GM10266 (cell line): ENCODE measurements around the gene LRRC51.

ENCODE experiments used
- DNase-seq: peaks from one replicate; pipeline ENCODE4 v3.0.0; 2012; ENCODE audit errors: extremely low spot score
- TF ChIP-seq, protein P1 (sequence below): IDR thresholded peaks from 2 replicates; pipeline ENCODE4 v1.5.1; 2012; ENCODE audit warnings: mild to moderate bottlenecking, low read depth; ENCODE audit not compliant: control insufficient read depth, insufficient read depth; ENCODE audit errors: missing control alignments

LRRC51 gene

GRCh38 chr11:72144807-72145565 is 64.3 kb downstream of the LRRC51 start:
- no peak for DNase-seq
- TF ChIP-seq, protein P1, sequence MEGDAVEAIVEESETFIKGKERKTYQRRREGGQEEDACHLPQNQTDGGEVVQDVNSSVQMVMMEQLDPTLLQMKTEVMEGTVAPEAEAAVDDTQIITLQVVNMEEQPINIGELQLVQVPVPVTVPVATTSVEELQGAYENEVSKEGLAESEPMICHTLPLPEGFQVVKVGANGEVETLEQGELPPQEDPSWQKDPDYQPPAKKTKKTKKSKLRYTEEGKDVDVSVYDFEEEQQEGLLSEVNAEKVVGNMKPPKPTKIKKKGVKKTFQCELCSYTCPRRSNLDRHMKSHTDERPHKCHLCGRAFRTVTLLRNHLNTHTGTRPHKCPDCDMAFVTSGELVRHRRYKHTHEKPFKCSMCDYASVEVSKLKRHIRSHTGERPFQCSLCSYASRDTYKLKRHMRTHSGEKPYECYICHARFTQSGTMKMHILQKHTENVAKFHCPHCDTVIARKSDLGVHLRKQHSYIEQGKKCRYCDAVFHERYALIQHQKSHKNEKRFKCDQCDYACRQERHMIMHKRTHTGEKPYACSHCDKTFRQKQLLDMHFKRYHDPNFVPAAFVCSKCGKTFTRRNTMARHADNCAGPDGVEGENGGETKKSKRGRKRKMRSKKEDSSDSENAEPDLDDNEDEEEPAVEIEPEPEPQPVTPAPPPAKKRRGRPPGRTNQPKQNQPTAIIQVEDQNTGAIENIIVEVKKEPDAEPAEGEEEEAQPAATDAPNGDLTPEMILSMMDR: no peak
